Measurements from ENCODE around the gene ICA1L.

- TF ChIP-seq CTCF (conservative IDR thresholded peaks at IDR 0.05 in 1 of 2, IDR thresholded peaks at IDR 0.05 in 1 of 2; ENCODE audit: extremely low read depth in 1 of 2, insufficient read depth in 1 of 2, low read depth in 1 of 2, low read length in 2 of 2) = no peak
- no peak for TF ChIP-seq EZH2 (IDR thresholded peaks at IDR 0.05; ENCODE audit: borderline replicate concordance, low read length)
Observed at GRCh38 chr2:202768273-202768672, 103.3 kb downstream of the ICA1L start.
